GM19238 (cell line): ENCODE data around the gene EML6.

ENCODE experiments used
- DNase-seq: peaks from one replicate; pipeline ENCODE4 v3.0.0; 2011; ENCODE audit warnings: low spot score; ENCODE audit not compliant: insufficient read length

EML6 gene

DNA sequence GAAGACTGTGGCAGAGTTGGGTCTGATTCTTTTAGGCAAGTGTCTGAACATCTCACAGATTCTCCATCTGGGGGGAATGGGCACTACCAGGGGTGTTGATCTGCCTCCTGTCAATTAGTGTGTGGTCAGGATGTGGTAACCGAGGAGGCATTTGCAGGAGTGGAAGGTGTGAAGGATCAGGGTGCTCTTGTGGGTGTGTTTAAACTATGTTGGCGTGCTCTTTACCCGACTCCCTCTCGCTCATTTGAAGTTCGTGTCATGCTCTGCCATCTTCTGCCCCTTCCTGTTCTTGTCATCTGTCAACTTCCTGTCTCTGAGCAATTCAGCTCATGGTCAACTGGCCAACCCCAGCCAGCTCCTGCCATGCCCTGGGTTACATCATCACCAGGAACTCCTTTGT, 218.9 kb downstream of the EML6 start:
- DNase-seq: no peak

DNA sequence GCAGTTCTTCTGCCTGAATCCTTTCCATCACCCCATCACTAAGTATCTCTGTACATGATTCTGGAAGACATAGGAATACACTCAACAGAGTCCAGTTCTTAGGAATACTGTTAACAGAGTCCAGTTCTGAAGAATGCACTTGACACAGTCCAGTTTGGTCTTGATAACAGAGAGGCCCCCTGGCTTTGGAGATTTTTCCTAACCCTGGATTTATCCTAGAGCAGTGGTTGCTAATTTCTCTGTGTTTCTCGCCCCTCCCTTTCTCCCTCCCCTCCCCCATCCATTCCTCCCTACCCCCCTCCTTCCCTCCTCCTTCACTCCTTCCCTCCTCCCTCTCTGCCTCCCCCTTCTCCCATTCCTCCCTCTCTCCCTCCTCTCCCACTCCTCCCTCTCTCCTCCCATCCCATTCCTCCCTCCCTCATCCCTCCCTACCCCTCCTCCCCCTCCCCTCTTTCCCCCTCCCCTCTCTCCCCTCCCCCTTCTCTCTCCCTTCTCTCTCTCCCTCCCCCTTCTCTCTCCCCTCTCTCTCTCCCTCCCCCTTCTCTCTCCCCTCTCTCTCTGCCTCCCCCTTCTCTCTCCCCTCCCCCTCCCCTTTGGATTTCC, 221.4 kb downstream of the EML6 start:
- DNase-seq: no peak

DNA sequence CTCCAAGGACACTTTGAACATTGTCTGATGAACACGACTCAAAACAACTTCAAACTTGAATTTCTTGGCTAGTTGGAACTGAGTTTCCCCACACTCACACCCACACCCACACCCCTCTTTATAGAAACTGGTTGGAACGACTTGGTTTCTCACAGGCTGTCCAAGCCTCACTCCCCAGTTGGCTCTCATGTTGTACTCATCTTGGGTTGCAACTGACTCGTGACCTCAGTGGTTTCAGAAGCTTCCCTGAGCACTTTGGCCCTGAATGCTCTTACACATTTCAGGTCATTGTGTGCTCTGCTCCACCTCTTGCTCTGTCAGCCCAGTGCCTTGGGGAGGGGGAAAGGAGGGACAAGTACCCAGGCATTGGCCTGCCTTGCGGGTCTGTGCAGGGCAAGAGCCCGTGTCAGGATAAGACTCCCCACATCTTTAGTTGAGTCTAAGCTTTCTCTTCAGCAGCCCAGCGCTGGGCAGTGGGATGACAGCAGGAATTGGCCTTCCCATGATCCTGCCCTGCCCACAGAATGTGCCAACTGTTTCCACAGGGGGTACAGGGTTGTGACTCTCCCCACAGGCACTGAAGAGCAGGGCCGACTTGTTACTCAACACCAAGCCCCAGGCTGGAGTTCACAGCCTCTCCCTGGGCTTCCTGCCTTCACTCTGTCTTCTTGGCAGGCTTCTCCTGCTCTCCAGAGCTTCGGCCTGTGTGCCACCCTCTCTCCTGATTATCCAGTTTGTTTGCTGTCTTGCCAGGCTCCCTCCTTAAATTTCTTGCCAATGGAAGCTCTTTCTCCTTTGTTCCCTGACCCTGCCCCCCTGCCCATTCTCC, 222.1 kb downstream of the EML6 start:
- DNase-seq: no peak

GRCh38 chr2:54946220-54946805, 222.9 kb downstream of the EML6 start:
- no peak for DNase-seq

- DNase-seq: no peak
Observed at GRCh38 chr2:54947136-54947535, 223.7 kb downstream of the EML6 start.

GRCh38 chr2:54947646-54948045, 224.2 kb downstream of the EML6 start:
- DNase-seq: no peak

GRCh38 chr2:54948120-54948519, 224.7 kb downstream of the EML6 start:
- no peak for DNase-seq

DNA sequence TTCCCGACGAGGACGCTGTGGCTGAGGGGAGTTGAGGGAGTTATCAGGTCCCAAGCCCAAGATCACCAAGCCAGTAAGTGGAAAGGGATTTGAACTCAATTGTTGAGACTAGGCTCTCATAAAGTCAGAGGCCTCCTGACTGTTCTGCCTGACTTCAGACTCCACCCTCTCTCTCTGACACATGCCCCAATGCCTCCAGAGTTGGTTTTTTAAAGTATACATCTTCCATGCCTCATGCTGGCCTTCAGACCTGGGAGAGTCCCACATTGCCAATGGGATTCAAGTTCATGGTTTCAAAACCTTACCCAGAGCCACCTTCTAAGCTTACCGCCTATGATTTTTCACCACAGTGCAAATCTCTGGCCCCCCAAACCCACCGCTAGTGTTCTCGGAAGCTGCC, 226.0 kb downstream of the EML6 start:
- DNase-seq: no peak

DNA sequence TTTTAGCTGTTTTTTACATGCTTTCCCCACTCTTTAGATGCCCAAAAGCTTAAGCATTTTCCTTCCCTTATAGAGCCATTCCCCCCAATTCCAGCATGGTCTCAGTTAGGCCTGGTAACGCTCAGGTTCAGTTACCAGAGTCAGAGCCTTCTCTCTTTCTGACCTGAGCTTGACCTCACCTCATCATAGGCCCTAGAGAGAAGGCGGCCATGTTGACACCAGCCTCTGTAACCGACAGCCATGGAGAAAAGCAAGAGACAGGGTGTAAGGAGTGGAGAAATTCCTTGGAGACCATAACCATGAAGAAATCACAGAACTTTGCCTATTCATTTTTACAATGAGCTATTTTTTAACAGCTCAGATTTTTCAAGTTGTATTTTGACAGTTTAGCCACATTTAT, 227.3 kb downstream of the EML6 start:
- DNase-seq: no peak

DNA sequence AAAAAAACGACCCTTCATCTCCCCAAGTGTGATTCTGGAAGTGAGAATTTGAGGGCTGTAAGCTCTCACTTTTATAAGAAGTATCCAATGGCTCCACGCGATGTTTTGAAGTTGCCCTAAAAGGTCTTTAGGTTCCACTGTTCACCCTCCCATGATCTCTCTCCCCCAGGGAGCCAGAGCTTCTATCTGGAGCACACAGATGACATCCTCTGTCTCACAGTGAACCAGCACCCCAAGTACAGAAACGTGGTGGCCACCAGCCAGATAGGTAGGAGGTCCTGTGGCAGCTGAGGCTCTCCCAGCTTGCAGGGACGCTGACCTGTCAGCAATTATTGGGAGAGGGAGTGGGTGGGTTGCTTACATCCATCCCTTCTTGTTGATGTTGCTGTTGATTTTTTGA, 229.0 kb downstream of the EML6 start:
- DNase-seq: no peak

DNA sequence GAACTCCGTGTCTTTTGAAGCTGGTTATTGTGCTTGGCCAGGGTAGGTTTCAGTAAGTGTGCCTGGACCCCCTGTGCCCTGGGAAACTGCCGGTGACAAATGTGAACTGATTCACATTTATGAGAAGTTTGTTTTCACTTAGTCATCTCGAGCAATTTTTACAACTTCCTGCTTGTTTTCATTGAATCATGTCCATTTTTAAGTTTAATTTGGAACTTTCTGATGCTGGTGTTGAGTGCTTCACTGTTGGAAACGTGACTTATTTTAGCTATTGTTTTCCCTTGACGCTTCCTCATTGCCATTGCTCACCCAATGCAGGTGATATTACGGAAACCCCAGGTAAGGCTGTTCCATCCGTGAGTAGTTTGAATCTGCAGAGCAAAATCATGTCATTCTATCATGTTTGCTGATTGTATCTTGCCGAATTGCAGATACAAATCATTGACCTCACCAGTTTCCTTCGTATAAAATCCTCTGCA, 229.6 kb downstream of the EML6 start:
- no peak for DNase-seq

- no peak for DNase-seq
Observed at GRCh38 chr2:54954158-54954557, 230.7 kb downstream of the EML6 start.

- no peak for DNase-seq
Observed at GRCh38 chr2:54954705-54955357, 231.4 kb downstream of the EML6 start.

GRCh38 chr2:54955358-54956110, 232.1 kb downstream of the EML6 start:
- no peak for DNase-seq

- no peak for DNase-seq
Observed at GRCh38 chr2:54956111-54956627, 232.7 kb downstream of the EML6 start.

DNA sequence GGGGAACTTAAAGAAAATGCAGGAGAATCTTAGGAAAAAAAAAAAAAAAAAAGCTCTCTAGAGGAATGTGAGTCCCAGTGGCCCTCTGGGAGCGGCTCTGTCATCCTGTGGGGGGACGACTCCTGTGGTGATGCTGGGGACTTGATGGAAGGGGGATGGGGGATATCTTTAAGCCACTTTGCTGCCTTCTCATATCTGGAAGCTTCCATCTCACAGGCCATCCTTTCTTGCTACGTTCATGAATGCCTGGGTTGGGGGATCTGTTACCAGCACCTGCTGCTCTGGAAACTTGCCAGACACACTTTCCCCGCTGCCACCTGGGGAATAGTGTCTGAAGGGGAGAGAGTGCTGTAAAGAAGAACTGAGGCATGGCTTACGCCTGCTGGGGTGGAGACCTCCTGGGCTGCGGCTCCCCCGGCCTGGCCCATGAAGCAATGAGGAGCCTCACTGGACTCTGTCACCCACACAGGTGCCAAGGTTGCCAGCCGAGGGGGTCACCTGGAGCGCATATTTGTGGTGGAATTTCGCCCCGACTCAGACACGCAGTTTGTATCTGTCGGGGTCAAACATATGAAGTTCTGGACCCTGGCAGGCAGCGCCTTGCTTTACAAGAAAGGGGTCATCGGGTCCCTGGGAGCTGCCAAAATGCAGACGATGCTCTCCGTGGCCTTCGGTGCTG, 234.0 kb downstream of the EML6 start:
- no peak for DNase-seq

DNA sequence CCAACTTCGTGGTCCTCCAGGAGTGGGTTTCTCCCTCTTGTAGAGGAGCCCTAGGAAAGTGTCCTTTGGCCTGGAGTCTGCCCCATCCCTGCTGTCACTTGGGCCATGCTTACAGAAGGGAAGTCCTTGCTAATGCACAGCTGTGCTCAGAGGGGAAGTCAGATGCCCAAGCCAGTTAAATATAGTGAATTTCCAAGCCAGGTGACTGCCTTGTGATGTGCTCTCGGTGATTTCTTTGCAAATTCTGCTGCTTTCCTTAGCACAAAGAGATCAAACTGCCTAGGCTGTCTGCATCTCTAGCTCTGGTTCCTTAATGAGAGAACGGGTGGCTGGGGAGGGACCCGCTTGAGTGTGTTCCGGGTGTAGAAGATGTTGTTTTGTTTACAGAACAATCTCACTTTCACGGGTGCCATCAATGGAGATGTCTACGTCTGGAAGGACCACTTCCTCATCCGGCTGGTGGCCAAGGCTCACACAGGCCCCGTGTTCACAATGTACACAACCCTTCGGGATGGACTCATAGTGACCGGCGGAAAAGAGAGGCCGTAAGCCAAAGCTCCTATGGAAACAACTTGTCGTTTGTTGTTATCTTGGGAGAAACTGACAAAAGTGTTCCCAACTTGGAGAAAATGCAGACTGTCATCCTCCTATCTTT, 235.4 kb downstream of the EML6 start:
- DNase-seq: no peak

DNA sequence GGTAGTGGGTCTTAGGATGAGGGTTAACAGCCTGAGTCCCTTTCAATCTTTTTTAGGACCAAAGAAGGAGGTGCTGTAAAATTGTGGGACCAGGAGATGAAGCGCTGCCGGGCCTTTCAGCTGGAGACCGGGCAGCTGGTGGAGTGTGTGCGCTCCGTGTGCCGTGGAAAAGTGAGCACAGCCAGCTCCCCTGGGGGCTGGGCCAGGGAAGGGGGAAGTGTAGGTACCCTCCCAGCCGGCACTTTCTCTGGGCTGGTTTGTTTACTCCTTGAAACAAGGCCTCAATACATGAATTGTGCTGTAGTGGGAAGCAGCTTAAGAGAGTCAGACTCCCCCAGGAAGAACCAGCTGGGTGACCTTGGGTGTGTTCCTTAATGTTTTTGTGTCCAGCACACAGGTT, 236.7 kb downstream of the EML6 start:
- no peak for DNase-seq

DNA sequence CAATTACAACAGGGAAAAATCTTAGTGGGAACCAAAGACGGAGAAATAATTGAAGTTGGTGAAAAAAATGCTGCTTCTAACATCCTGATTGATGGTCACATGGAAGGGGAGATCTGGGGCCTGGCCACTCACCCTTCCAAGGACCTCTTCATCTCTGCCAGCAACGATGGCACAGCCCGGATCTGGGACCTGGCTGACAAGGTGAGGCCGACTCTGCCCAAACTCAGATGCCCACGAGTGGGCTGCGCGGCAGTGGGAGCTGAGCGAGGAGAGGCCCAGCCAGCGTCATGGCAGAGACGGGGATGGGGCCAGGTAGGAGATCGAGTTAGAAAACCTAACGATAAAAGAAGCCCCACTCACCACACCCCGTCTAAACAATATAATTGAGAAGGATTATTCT, 239.0 kb downstream of the EML6 start:
- DNase-seq: no peak

DNA sequence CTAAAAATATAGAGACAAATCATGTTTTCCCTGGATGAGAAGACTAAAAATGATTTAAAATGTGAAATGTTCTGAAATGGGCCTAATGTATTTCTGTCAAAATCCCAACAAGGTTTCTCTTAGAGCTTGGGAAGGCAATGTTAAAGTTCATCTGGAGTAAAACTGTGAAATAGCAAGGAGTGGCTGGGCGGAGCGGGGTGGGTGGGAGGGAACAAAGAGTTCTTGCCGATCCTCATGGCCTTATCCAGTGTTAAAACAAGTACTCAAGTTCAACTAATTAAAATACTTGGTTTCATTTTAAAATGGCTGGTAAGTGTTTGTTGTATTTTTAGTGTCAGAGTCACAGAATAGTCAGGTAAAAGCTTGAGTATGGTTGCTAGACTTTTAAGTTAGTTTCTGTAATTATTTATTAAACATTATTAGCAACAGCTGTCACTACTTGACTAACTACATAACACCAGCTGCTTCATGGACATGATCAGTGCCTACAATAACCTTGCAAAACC, 239.5 kb downstream of the EML6 start:
- DNase-seq: no peak
